SIG-M5 treated with dmso at 0.1 percent for 504 hours (cell line): Measurements from ENCODE around the gene PLA2G6.

Source experiments
- DNase-seq: peaks from one replicate; lab custom pipeline; 2025; ENCODE audit not compliant: unreplicated experiment; lab: John Stamatoyannopoulos, UW

The PLA2G6 gene

GRCh38 chr22:38112381-38112780, 69.2 kb downstream of the PLA2G6 start:
- DNase-seq: no peak

DNA sequence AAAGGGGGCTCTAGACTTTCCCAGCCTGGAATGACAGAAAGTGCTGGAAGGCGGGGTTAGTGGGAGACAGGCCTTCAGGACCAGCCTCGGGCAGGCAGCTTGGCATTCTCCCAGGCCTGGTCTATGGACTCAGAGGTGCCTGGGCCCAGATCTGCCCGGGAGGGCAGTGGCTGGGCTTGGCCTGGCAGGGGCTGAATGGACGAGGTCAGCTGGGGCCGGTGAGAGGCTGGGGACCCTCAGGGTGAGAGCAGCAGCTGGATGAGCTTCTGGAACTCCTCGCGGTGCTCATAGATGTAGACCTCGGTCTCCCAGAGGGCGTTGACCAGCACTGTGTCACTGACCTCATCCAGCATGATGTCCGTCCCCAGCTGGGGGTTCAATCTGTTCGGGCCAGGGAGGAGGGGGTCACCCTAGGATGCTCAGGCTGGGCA, 69.7 kb downstream of the PLA2G6 start:
- no peak for DNase-seq

GRCh38 chr22:38110863-38111852, 70.5 kb downstream of the PLA2G6 start:
- no peak for DNase-seq

DNA sequence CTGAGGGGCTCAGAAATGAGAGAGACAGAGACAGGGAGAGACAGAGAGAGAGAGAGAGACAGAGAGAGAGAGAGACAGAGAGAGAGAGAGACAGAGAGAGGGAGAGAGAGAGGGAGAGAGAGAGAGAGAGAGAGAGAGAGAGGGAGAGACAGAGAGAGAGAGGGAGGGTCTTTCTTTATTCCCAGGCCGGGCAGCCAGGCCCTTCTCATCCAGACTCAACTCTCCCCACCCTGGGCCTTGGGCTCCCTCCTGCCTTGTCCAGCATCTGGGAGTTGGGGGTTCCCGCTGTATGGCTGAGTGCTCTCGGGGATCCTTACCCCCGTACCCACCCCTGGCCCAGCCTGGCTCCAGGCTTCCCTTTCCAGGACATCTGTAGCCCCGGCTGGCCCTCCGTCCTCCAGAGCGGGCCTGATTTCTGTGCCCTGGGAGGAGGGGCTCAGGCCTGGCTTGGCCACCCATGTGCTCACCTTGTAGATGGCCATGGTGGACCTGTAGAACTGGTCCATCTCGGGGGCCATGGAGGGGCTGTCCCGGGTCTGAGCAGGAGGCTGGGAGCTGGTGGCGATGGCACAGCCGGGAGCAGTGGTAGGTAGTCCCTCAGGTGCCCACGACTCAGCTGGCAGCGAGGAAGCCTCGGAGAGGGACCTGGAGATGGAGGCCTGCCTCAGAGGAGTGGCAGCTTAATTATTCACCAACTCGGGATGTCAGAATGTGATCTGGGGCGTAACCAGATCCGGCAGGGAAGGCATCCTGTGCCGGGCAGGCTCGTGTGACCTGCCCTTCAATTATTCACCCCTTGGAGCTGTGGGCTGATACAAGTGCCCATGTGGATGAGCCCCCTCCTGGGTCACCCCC, 71.4 kb downstream of the PLA2G6 start, which contains the start of gene BAIAP2L2:
Gene BAIAP2L2 (minus strand): TSS at position 677 of the 855 bp plus-strand sequence. CDS start 159 bp downstream, at position 518.
- no peak for DNase-seq

DNA sequence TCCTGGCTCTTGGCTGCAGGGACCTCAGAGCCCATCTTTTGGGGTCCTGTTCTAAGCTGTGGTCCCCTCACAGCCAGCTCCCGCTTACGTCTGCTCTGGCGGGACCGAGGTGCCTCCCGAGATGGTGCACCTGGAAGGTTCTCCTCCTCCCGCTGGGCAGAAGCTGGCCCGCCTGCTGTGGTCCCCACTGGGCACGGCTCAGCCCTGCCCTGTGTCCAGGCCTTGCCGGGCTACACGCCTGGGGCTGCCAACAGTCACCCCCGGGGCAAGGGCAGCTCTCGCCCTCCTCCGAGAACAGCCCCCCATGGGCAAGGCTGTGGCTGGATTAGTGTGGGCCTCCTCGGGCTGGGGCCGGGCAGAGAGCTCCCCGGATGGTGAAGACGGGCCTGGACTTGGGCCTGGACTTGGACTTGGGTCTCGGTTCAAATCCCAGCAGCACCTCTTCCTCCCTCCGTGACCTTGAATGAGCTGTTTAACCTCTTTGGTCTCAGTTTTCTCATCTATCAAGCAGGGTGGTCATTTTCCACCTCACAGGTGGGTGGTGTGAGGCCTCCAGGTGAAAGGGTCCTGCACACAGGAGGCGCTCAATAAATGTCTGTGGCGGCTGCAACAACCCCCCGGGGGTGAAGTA, 72.1 kb downstream of the PLA2G6 start:
- no peak for DNase-seq

GRCh38 chr22:38108561-38109319, 72.9 kb downstream of the PLA2G6 start:
- no peak for DNase-seq

DNA sequence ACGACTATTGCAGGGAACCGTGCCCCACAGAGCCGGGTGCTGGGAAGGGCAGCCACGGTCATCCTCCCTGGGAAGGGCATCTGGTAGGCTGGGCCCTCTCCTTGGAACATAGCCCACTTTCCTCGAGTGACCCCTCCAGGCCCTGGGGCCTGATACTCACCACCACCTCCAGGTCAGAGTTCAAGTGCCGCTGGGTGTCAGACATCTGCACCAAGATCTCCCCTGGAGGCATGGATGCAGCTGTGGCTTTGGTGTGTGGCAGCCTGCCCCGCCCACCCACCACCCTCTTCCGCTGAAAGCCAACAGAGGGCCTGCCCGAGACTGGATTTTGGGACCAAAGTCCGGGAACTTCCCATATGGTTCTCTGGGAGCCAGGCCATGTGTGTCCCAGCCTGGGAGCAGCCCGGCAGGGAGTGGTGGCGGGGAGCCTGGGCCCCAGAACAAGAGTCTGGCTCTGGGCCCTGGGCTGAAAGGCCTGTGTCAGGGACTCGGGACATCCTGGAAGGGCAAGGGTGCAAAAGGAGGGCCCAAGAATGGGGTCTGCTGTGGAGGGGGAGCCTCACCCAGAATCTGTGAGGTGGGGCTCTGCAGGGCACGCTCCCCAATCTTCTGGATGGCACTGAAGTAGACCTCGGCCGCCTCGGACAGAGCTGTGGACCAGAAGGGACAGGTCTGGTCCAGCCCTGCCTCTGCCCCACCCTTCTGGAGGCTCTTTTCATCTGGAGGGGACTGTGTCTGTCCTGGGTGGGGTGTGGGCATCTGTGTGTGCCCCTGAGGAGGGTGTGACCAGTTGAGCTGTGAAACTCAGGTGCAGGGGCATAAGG, 73.7 kb downstream of the PLA2G6 start:
- no peak for DNase-seq

GRCh38 chr22:38106814-38107578, 74.6 kb downstream of the PLA2G6 start:
- DNase-seq: no peak

DNA sequence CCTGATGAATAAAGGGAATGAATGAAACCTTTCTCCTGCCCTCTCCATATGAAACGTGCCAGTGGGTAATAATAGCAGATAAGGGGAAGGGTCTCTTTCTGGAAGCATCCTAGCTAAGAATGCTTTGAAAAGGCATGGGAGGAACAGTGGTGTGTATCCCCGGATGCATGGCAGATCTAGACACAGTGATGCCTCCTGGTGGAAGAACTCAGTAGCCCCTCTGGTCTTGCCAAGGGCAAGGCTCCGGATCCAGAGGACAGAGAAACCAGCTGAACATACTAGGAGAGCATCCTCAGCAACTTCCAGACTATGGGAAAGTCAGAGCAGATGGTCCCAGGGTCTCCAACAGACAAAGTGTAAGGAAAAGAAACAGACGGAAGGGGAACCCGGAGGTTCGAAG, 77.5 kb downstream of the PLA2G6 start:
- peak; percentile 20 for DNase-seq

DNA sequence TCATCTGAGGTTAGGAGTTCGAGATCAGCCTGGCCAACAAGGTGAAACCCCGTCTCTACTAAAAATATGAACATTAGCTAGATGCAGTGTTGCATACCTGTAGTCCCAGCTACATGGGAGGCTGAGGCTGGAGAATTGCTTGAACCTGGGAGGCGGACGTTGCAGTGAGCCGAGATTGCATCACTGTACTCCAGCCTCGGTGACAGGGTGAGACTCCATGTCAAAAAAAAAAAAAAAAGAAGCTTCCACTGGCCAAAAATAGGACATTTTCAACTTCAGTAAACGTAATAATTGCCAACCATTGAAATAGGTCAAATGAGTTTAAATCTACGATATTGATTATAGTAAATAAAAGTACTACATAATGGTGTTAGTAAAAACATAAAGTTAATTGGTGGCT, 78.0 kb downstream of the PLA2G6 start:
- no peak for DNase-seq

DNA sequence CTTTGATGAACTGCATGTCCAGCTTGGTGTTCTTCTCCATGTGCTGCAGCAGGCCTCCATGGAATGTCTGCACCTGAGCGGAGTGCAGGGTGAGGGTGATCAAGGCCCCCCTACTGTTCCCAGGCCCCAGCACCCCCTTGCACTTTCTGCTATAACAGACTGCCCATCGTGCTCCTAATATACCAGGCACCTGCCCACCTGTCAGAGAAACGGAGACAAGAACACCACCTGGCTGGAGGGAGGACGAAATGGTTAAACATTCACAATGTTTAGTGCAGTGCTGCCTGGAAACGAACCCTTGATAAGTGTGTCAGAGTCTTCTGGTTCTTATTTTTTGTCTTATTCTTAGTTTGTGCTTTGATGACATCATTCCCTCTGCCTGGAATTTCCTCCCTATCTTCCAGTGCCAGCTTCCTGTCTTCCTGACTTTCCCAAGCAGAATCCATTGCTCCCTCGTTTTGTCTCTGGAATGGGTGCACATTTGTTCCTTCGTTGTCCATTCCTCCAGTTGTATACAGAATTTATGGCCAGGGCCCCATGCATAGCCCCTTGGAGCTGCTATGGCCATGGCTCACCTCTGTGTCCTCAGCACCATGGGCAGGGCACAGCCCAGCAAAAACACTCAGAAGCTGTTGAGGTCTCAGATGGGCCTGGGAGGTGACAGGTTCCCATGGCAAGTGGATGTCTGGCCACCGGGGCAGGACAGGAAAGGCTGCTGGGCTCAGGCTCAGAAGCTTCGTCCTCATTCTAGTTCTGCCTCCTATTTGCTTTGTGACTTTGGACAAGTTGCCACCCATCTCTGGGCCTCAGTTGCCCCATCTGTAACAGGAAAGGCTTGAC, 83.0 kb downstream of the PLA2G6 start:
- DNase-seq: no peak

- DNase-seq: no peak
Measured at GRCh38 chr22:38097557-38098409, 83.8 kb downstream of the PLA2G6 start.

GRCh38 chr22:38097058-38097457, 84.6 kb downstream of the PLA2G6 start:
- no peak for DNase-seq

- no peak for DNase-seq
Measured at GRCh38 chr22:38089474-38089851, 92.2 kb downstream of the PLA2G6 start.

- no peak for DNase-seq
Measured at GRCh38 chr22:38088629-38089473, 92.8 kb downstream of the PLA2G6 start.

DNA sequence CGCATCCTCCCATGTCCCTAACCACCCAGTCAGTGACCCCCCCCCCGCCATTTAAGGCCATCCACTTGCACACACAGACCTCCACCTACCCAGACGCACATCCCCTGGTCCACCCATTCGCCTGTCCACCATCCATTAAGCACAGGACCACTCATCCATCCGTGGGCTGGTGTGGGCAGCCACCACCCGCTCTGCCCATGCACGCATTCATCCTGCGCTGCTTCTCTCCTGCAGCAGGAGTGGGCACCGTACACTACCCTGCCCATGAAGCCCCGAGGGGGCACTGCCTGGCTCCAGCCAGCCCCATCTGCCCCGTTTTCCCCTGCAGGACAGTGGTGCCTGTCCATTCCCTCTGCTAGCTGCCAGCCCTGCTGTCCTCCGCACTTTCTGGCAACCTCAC, 93.8 kb downstream of the PLA2G6 start:
- no peak for DNase-seq
